Gastrocnemius medialis (tissue), 4 donors: ENCODE measurements around the gene IL2RA. TPM values are rescaled to one million over a fixed set of nuclear protein-coding genes. Genes with fewer than 3 reads are reported as not detected.

Source experiments
- ATAC-seq, 2 donors: fragments of 150-250 bp; one replicate each; pipeline ENCODE4 v1.9.1; 2016
- DNase-seq, 2 donors: peaks; one replicate each; pipeline ENCODE4 v3.0.0-alpha.2; 2019
- H3K27ac ChIP-seq, 4 donors: fragments of 200-600 bp; sonication (generic); 1 replicate in 1 of 4; 2 replicates in 3 of 4; pipeline ENCODE4 v1.5.1; 2016 to 2018; ENCODE audit warnings: mild to moderate bottlenecking in 2 of 4, moderate library complexity in 1 of 4
- H3K27me3 ChIP-seq, 3 donors: fragments of 200-600 bp; sonication (generic) in 2 of 3; 1 replicate in 1 of 3; 2 replicates in 2 of 3; pipeline versions ENCODE4 v1.5.1 to v1.6.0; 2016 to 2019; ENCODE audit warnings: mild to moderate bottlenecking in 1 of 3, moderate library complexity in 1 of 3
- H3K36me3 ChIP-seq, 2 donors: fragments of 200-600 bp; sonication (generic) in 1 of 2; one replicate each; pipeline ENCODE4 v1.5.1; 2017 to 2018
- H3K4me1 ChIP-seq, 2 donors: fragments of 200-600 bp; sonication (generic) in 1 of 2; one replicate each; pipeline ENCODE4 v1.5.1; 2016 to 2017; ENCODE audit warnings: mild to moderate bottlenecking in 2 of 2
- H3K4me3 ChIP-seq, 4 donors: fragments of 200-600 bp; sonication (generic) in 3 of 4; 1 replicate in 1 of 4; 2 replicates in 3 of 4; pipeline ENCODE4 v1.5.1; 2016 to 2019; ENCODE audit warnings: mild to moderate bottlenecking in 2 of 4
- H3K9me3 ChIP-seq, 3 donors: fragments of 200-600 bp; sonication (generic) in 2 of 3; 1 replicate in 1 of 3; 2 replicates in 2 of 3; pipeline ENCODE4 v1.5.1; 2016 to 2019
- CTCF ChIP-seq, 5 experiments: fragments of 450-650 bp in 3 of 5; fragments of 200-600 bp in 2 of 5; sonication (generic) in 2 of 5; IDR thresholded peaks in 4 of 5; conservative IDR thresholded peaks in 1 of 5; 1 replicate in 4 of 5; 2 replicates in 1 of 5; pipeline ENCODE4 v1.5.1; 2016 to 2019; ENCODE audit warnings: antibody characterized with exemption in 5 of 5, mild to moderate bottlenecking in 3 of 5, moderate library complexity in 3 of 5
- POLR2A ChIP-seq, 2 donors: fragments of 450-650 bp; IDR thresholded peaks; one replicate each; pipeline ENCODE4 v1.6.1; 2017; ENCODE audit warnings: antibody characterized with exemption in 2 of 2, mild to moderate bottlenecking in 2 of 2, moderate library complexity in 2 of 2
- in situ Hi-C, 4 donors: fragments of 200-750 bp; cut with MboI; loops; one replicate each; pipeline versions ENCODE4 v1.15.0 to v1.8.0; 2017; ENCODE audit warnings: low sequenced_read_pairs in 4 of 4
- intact Hi-C: fragments of 100-400 bp; cut with DNase I; formaldehyde crosslinking; loops from one replicate; pipeline ENCODE4 v1.15.1; 2023; ENCODE audit warnings: low total_unique reads
- total RNA-seq, 4 donors: library from RNA; depleted of rRNA; stranded (reverse); fragments of >200 nt; gene quantifications; one replicate each; pipeline versions ENCODE4 v1.1.0 to v1.2.3, GENCODE V29; 2016

Gene IL2RA
- total RNA-seq, 4 donors from 2014 or later = 2.1 TPM; not detected in 3

DNA sequence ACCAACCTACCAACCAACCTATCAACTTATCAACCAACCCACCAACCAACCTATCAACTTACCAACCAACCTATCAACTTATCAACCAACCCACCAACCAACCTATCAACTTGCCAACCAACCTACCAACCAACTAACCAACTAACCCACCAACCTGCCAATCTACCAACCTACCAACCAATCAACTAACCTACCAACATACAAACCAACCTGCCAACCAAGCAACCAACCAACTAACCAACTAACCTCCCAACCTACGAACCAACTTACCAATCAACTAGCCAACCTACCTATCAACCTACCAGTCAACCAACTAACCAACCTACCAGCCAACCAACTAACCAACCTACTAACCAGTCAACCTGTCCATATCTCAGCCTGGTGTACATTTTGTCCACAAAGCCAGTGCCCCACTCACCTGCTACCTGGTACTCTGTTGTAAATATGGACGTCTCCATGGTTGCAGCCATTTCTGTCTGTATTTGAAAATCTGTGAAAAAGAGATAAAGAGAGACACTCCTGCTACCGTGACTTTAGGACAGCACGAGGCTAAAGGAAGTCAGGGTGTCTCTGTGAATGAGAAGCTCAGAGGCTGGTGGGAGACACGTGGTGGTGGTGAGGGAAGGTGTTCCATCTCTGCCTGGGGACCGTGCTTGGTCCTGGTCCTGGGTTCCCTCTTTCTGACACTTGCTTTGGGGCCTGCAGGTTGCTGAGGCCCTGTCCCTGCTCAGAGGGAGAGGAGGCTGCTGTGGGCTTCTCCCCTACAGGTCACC is 43.0 kb downstream of the IL2RA start:
- in situ Hi-C loops = loop anchor here in 2 of 4 donors (5.0 to 10.0 kb wide), 2 partner anchors 66 to 68 kb away; partner anchors contain the start of gene RBM17 (in 2 of the 2)
- Histone ChIP-seq H3K9me3 (no peaks in the 10 kb centered on the region), H3K36me3 (no peaks in the 10 kb centered on the region), H3K4me3 (no peak overlapping the region), H3K27ac (no peak overlapping the region), H3K27me3 (no peaks in the 10 kb centered on the region), H3K4me1 (no peaks in the 10 kb centered on the region)
- TF ChIP-seq POLR2A (IDR thresholded peaks at IDR 0.05) (no peak), CTCF (IDR thresholded peaks at IDR 0.05 in 4 of 5, conservative IDR thresholded peaks at IDR 0.05 in 1 of 5) (no peak)
- intact Hi-C loops = no loop called here
- ATAC-seq (no peak), DNase-seq (no peak)

DNA sequence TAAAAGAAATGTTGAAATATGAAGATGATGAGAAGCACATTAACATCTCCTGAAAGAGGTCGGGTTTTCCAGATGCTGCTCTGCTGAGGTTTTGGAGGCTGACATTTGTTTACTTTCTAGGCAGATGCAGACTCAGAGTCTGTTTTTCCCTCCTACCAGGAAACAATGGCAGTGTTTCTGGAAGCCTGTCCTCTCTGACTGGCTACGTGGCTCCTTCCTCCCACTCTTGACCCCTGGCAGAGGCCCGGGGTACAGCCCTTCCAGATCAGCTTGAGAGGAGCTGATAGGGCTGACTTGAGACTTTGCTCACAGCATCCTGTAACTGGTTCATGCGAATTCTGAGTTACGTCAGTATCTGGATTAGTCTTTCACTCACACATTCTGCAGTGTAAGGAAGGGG is 43.7 kb downstream of the IL2RA start:
- H3K4me3 ChIP-seq = no peak overlapping the region
- no peak for DNase-seq
- no peak overlapping the region for H3K27ac ChIP-seq
- H3K27me3 ChIP-seq = no peaks in the 10 kb centered on the region
- H3K4me1 ChIP-seq = no peaks in the 10 kb centered on the region
- H3K36me3 ChIP-seq = no peaks in the 10 kb centered on the region
- intact Hi-C loops (no loop called here), in situ Hi-C loops (loop anchor here in 2 of 4 donors (5.0 to 10.0 kb wide), 2 partner anchors 66 to 69 kb away; partner anchors contain the start of gene RBM17 (in 2 of the 2))
- H3K9me3 ChIP-seq = no peaks in the 10 kb centered on the region
- TF ChIP-seq CTCF (IDR thresholded peaks at IDR 0.05 in 4 of 5, conservative IDR thresholded peaks at IDR 0.05 in 1 of 5) = no peak
- TF ChIP-seq POLR2A (IDR thresholded peaks at IDR 0.05) = no peak
- no peak for ATAC-seq

- Histone ChIP-seq H3K4me3 (no peak overlapping the region), H3K27me3 (no peaks in the 10 kb centered on the region), H3K4me1 (no peaks in the 10 kb centered on the region), H3K36me3 (no peaks in the 10 kb centered on the region), H3K9me3 (no peaks in the 10 kb centered on the region), H3K27ac (no peak overlapping the region)
- DNase-seq = no peak
- in situ Hi-C loops = loop anchor here in 2 of 4 donors (5.0 to 10.0 kb wide), 2 partner anchors 67 to 69 kb away; partner anchors contain the start of gene RBM17 (in 2 of the 2)
- intact Hi-C loops = no loop called here
- no peak for TF ChIP-seq CTCF (IDR thresholded peaks at IDR 0.05 in 4 of 5, conservative IDR thresholded peaks at IDR 0.05 in 1 of 5)
- no peak for TF ChIP-seq POLR2A (IDR thresholded peaks at IDR 0.05)
- ATAC-seq = no peak
Measured at GRCh38 chr10:6017781-6018354, 44.3 kb downstream of the IL2RA start.

GRCh38 chr10:6014241-6014761 is 47.9 kb downstream of the IL2RA start:
- in situ Hi-C loops = loop anchor here in 1 of 4 donors (10.0 kb wide), 1 partner anchor 70 kb away; the partner anchor contains the start of gene RBM17
- Histone ChIP-seq H3K9me3 (no peaks in the 10 kb centered on the region), H3K36me3 (no peaks in the 10 kb centered on the region), H3K4me1 (no peaks in the 10 kb centered on the region), H3K27ac (no peak overlapping the region), H3K27me3 (peaks cover 0 to 3% (median 0%) of the 10 kb centered on the region in 3 donors), H3K4me3 (peak overlapping the region in 1 of 4 donors; percentile 6)
- ATAC-seq = peak; percentile 60 to 66
- peak; percentile 24 to 29 for DNase-seq
- intact Hi-C loops = loop anchor here (1.0 to 5.0 kb wide), 2 partner anchors 128 to 387 kb away; no protein-coding TSS in a partner anchor
- TF ChIP-seq CTCF (IDR thresholded peaks at IDR 0.05 in 4 of 5, conservative IDR thresholded peaks at IDR 0.05 in 1 of 5) (peak; percentile 43 to 75 (median 52)), POLR2A (IDR thresholded peaks at IDR 0.05) (no peak)
